NCI-H1436 (cell line): ENCODE results near the gene CCDC112.
"Not testable (repeated sequence)": the region's sequence is repeated elsewhere in the genome, so short reads cannot be mapped to it uniquely, and the experiment has no call there.

ENCODE experiments used
- DNase-seq: peaks from one replicate; lab custom pipeline; 2025; lab: John Stamatoyannopoulos, UW

Gene CCDC112

DNA sequence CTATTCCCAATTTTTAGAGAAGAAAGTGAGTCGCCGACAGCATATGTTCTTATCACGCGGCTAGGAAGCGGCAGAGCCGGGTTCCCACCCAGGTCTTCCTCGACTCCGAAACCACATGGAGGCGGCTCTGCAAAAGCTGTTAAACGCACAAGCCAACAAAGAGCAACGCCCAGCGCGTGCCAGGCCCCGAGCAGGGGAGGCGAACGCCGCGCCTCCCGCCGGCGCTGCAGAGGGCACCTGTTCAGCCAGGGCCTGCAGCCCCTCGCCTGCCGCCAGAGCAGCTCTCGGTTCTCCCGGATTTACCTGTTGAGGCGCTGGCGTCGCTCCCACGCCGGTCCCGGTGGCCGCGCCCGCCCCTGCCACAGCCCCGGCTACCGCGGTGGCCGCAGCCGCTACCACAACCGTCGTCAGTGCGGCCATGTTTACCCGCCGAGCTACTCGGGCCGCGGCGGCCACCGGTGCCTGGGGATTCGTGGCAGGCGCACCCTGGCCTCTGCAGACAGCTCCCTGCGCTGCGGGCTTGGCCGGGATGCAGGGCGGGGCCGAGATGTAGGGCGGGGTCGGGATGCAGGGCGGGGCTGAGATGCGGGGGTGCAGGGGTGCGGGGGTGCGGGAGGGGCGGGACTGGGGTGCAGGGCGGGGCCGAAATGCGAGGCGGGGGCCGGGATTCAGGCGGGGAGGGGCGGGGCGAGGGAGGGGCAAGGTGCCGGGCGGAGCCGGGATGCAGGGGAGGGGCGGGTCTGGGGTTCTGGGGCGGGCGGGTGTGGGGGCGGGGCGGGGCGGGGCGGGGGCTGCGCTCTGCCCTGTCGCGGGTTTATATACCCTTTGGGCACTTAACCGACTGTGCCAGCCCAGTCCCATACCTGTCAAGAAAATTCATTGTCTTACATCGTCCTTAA lies at the start of gene CCDC112:
Gene CCDC112, minus strand, starts transcription at position 531 of the 899 bp plus-strand sequence. Its CDS starts 111 bp downstream, at position 420.
- DNase-seq: peak; percentile 74

GRCh38 chr5:115345344-115345743 lies 48.9 kb upstream of the CCDC112 start:
- DNase-seq: no peak

DNA sequence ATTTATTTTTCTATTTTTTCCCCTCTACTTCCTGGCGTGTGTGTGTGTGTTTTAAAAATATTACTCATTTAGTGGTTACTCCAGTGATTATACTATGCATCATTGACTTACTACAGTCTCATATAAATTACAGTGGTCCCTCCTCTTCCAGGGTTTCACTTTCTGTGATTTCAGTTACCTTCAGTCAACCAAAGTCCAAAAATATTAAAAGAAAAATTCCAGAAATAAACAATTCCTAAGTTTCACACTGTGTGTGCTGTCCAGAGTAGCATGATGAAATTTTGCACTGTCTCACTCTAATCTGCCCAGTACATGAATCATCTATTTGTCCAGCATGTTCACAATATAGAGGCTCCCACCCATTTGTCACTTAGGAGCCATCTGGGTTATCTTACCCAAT lies 47.4 kb upstream of the CCDC112 start:
- no peak for DNase-seq

- DNase-seq: no peak
These were observed 46.3 kb upstream of the CCDC112 start for GRCh38 chr5:115342590-115343377.

- DNase-seq: no peak
These were observed 45.3 kb upstream of the CCDC112 start for GRCh38 chr5:115341745-115342144.

DNA sequence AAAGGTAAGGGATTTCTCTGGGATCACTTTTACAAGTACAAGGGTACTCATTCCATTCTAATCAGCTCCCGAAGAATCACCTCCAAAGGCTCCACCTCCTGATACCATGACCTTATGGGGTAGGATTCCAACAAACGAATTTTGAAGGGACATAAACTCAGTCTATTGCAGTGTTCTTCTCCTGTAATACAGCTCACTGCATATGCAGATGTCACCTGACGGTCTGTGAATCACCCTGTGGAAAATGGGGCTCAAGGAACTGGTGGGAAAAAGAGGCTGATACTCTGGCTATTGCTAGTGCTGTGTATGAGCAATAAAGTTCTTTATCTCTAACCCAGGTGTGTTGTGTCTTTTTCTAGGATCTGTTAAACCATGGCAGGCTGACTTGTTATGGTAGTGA lies 42.4 kb upstream of the CCDC112 start:
- DNase-seq: no peak

- no peak for DNase-seq
These were observed 41.4 kb upstream of the CCDC112 start for GRCh38 chr5:115337882-115338281.

- DNase-seq: no peak
These were observed 40.5 kb upstream of the CCDC112 start for GRCh38 chr5:115336964-115337363.

GRCh38 chr5:115336201-115336720 lies 39.8 kb upstream of the CCDC112 start:
- no peak for DNase-seq

DNA sequence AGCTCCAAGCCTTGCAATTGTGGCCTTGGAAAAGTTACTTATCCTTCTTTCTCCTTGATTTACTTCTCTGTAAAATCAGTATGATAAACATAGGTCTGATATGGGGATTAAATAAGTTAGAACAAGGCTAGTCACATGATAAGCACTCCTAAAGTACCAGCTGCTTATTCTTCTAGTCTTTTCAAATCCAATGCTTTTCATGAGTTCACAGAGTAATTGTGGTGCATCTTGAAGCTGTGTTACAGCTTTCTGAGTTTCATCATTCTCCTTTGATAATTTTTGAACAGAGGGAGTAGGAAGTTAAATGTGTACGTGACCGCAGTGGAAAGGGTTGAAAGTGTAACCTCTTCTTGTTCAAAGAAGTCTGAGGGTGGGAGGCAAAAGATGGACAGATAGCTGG lies 38.8 kb upstream of the CCDC112 start:
- DNase-seq: no peak

- no peak for DNase-seq
These were observed 36.7 kb upstream of the CCDC112 start for GRCh38 chr5:115333164-115333563.

GRCh38 chr5:115330830-115331229 lies 34.4 kb upstream of the CCDC112 start:
- no peak for DNase-seq

DNA sequence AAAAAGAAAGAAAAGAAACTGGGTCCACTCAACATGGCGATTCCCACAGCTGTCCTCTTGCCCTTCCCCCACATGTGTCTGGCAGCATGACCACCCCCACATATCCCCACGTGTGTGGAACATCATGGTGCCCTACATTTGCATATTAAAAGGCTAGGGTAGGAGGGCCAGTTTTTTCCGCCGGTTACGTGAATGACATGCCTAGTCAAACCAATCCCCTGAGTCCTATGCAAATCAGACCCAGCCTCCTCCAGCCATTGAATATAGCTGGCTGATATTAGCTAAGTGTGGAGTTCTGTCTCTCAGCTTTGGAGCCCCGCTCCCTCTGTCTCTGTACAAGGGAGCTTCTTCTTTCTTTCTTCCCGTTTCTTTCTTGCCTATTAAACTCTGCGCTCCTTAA lies 33.0 kb upstream of the CCDC112 start:
- DNase-seq: no peak

GRCh38 chr5:115328617-115329274 lies 32.3 kb upstream of the CCDC112 start:
- DNase-seq: not testable (repeated sequence)

- DNase-seq: no peak
These were observed 29.0 kb upstream of the CCDC112 start for GRCh38 chr5:115325296-115325959.

GRCh38 chr5:115324021-115324420 lies 27.6 kb upstream of the CCDC112 start:
- no peak for DNase-seq

DNA sequence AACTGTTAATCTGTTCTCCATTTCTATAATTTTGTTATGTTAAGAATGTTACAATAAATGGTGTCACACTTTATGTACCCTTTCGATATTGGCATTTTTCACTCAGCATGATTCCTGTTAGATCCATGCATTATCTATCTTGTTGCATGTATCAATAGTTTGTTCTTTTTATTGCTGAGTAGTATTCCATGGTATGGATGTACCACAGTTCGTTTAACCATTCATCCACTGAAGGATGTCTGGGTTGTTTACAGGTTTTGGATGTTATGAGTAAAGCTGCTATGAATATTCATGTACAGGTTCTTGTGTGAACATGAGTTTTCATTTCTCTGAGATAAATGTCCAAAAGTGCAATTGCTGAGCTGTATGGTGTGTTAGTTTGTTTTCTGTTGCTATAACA lies 26.3 kb upstream of the CCDC112 start:
- DNase-seq: no peak

DNA sequence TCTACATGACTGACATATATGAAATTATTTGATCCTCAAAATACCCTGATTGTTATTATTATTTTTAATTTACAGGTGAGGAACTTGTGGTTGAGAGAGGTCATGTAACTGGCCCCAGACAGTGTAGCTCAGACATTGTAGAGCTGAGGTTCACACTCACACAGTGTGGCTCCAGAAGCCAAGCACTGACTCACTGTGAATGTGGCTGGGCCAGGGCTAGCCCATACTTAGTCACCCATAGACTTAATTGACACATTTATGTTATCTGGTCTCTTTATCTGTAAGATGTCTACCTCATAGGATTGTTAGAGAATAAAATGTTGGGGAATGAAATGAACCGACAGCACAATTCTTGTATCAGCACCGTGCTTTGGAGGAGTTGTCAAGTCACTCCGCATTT lies 24.9 kb upstream of the CCDC112 start:
- no peak for DNase-seq

DNA sequence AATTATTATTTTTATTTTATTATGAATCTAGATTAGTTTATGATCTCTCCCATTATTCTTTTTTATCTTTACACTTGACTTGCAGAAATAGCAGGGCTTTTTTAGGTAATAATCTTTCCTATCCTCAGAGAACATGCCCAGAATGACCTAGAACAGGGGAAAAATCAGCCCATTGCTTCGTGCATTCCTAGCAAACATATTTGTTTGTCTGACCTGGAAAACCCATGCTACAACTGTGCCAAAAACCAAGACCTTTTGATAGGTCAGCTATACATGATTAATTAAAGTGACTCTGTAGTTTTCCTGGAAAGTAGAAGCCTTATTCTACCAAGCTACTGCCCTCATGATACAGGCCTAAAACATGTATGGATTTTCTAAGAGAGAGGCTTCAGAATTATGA lies 24.1 kb upstream of the CCDC112 start:
- no peak for DNase-seq

GRCh38 chr5:115320006-115320405 lies 23.6 kb upstream of the CCDC112 start:
- DNase-seq: no peak

GRCh38 chr5:115319007-115319406 lies 22.6 kb upstream of the CCDC112 start:
- no peak for DNase-seq

DNA sequence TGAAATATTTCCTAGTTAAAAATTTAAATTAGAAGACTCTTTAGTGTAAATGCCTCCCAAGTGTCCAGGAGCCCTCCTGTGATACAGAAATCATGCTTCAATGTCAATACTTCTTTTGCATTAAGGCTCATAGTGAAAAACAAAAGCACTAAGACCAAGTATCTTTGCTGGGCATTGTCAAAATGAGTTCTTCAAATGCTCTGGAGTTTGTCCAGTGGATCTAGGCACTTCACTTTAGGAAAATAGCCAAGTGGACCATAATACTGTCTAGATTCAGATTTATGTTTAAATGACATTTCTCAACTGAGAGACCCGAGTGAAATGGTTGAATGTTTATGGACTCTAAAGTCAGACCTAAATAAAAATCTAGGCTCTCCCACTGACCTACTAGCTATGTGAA lies 21.3 kb upstream of the CCDC112 start:
- DNase-seq: no peak
